ENCODE results near the gene TAF4. TPM values are rescaled to one million over a fixed set of nuclear protein-coding genes. Genes with fewer than 3 reads are reported as not detected.

TAF4 gene
- total RNA-seq, 1 experiment from 2014 or later: 21.0 TPM

GRCh38 chr20:61997372-61997771 lies 68.3 kb downstream of the TAF4 start:
- ATAC-seq (no peak), DNase-seq (ENCODE audit: low read depth, low spot score) (no peak)
- Histone ChIP-seq H3K36me3 (ENCODE audit: control insufficient read depth, insufficient read depth, low read length) (peaks cover 14% of the 10 kb centered on the region), H3K4me1 (ENCODE audit: control insufficient read depth, insufficient read depth, low read length) (no peaks in the 10 kb centered on the region), H3K27me3 (ENCODE audit: control insufficient read depth, insufficient read depth, low read length) (no peaks in the 10 kb centered on the region), H3K4me3 (ENCODE audit: low read depth in 2 of 2, low read length in 2 of 2) (no peak overlapping the region), H3K9me3 (ENCODE audit: control insufficient read depth, insufficient read depth, low read depth, low read length) (no peaks in the 10 kb centered on the region), H3K27ac (ENCODE audit: low read length) (no peak overlapping the region)
- POLR2A ChIA-PET: no interaction called here
- CTCF ChIA-PET: no interaction called here
- intact Hi-C loops (cut with micrococcal nuclease; ENCODE audit: unreplicated experiment): no loop called here
- no TSS peak for BruUV-seq (replicated peaks)
- TF ChIP-seq POLR2AphosphoS5 (IDR thresholded peaks at IDR 0.05; ENCODE audit: low read depth, low read length) (no peak), REST (IDR thresholded peaks at IDR 0.05; ENCODE audit: insufficient read depth in 1 of 2, low read depth in 2 of 2, low read length in 1 of 2) (no peak), CTCF (IDR thresholded peaks at IDR 0.05) (no peak), TCF7L2 (IDR thresholded peaks at IDR 0.05; ENCODE audit: low read depth, low read length) (no peak), SIN3A (IDR thresholded peaks at IDR 0.05; ENCODE audit: borderline replicate concordance, insufficient read depth, low read depth, low read length) (no peak)
- in situ Hi-C loops (cut with HindIII; ENCODE audit: low pct_unique_long_range_greater_than_20kb, low sequenced_read_pairs): no loop called here

GRCh38 chr20:61994546-61994945 lies 71.1 kb downstream of the TAF4 start:
- POLR2A ChIA-PET: no interaction called here
- ATAC-seq (no peak), DNase-seq (ENCODE audit: low read depth, low spot score) (no peak)
- intact Hi-C loops (cut with micrococcal nuclease; ENCODE audit: unreplicated experiment): no loop called here
- Histone ChIP-seq H3K27me3 (ENCODE audit: control insufficient read depth, insufficient read depth, low read length) (no peaks in the 10 kb centered on the region), H3K4me3 (ENCODE audit: low read depth in 2 of 2, low read length in 2 of 2) (no peak overlapping the region), H3K4me1 (ENCODE audit: control insufficient read depth, insufficient read depth, low read length) (no peaks in the 10 kb centered on the region), H3K36me3 (ENCODE audit: control insufficient read depth, insufficient read depth, low read length) (peaks cover 9% of the 10 kb centered on the region), H3K9me3 (ENCODE audit: control insufficient read depth, insufficient read depth, low read depth, low read length) (no peaks in the 10 kb centered on the region), H3K27ac (ENCODE audit: low read length) (no peak overlapping the region)
- no peak for TF ChIP-seq CTCF (IDR thresholded peaks at IDR 0.05)
- no peak for TF ChIP-seq SIN3A (IDR thresholded peaks at IDR 0.05; ENCODE audit: borderline replicate concordance, insufficient read depth, low read depth, low read length)
- no peak for TF ChIP-seq POLR2AphosphoS5 (IDR thresholded peaks at IDR 0.05; ENCODE audit: low read depth, low read length)
- TF ChIP-seq TCF7L2 (IDR thresholded peaks at IDR 0.05; ENCODE audit: low read depth, low read length): no peak
- TF ChIP-seq REST (IDR thresholded peaks at IDR 0.05; ENCODE audit: insufficient read depth in 1 of 2, low read depth in 2 of 2, low read length in 1 of 2): no peak
- no TSS peak for BruUV-seq (replicated peaks)
- in situ Hi-C loops (cut with HindIII; ENCODE audit: low pct_unique_long_range_greater_than_20kb, low sequenced_read_pairs): no loop called here
- CTCF ChIA-PET: no interaction called here

Data from Panc1 (cell line).